Spleen (tissue), 7 donors: ENCODE measurements around the gene ARHGAP6.

ENCODE experiments used
- POLR2A ChIP-seq, 3 donors: fragments of 450-650 bp; IDR thresholded peaks; one replicate each; pipeline ENCODE4 v1.5.1; 2017; ENCODE audit warnings: antibody characterized with exemption in 3 of 3, mild to moderate bottlenecking in 1 of 3
- POLR2AphosphoS5 ChIP-seq, 3 donors: sonication (generic); formaldehyde crosslinking; IDR thresholded peaks; one replicate each; pipeline ENCODE4 v1.5.1; 2017; ENCODE audit warnings: antibody characterized with exemption in 3 of 3
- TF ChIP-seq, protein P1 (sequence below), 11 experiments: fragments of 200-600 bp in 7 of 11; fragments of 450-650 bp in 4 of 11; sonication (generic) in 4 of 11; IDR thresholded peaks in 8 of 11; conservative IDR thresholded peaks in 3 of 11; 1 replicate in 7 of 11; 2 replicates in 4 of 11; pipeline versions ENCODE4 v1.4.0 to v1.8.0; 2016 to 2021; ENCODE audit warnings: antibody characterized with exemption in 11 of 11, inconsistent platforms in 4 of 11, mild to moderate bottlenecking in 1 of 11
- donor health status: DM: no; HTN: no; CAD: no; lungs with moderate emphysema.
- donor health status: DM: no; HTN: no; CAD: no.
- donor health status: DM: no; HTN: no; CAD: no.

DNA sequence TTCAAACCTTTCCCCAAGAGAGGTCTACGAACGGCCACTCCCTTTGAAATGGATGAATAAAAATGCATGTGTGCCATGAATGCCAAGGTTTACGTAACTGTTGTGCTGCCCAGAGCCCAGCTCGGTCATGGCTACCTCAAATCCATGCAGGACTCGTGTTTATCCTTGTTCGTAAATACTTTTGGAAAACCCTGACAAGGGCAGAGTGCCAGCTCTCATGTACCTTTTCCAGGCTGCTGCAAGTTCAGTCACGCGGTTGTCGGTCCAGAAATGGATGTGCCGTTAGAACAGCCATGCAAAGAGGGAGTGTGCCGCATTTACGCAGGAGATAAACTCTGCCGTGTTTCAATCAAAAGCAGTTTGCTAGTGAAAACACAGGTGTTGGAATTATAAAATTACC, 249.1 kb downstream of the ARHGAP6 start:
- TF ChIP-seq POLR2AphosphoS5 (IDR thresholded peaks at IDR 0.05) (no peak), POLR2A (IDR thresholded peaks at IDR 0.05) (no peak)
- TF ChIP-seq, protein P1, sequence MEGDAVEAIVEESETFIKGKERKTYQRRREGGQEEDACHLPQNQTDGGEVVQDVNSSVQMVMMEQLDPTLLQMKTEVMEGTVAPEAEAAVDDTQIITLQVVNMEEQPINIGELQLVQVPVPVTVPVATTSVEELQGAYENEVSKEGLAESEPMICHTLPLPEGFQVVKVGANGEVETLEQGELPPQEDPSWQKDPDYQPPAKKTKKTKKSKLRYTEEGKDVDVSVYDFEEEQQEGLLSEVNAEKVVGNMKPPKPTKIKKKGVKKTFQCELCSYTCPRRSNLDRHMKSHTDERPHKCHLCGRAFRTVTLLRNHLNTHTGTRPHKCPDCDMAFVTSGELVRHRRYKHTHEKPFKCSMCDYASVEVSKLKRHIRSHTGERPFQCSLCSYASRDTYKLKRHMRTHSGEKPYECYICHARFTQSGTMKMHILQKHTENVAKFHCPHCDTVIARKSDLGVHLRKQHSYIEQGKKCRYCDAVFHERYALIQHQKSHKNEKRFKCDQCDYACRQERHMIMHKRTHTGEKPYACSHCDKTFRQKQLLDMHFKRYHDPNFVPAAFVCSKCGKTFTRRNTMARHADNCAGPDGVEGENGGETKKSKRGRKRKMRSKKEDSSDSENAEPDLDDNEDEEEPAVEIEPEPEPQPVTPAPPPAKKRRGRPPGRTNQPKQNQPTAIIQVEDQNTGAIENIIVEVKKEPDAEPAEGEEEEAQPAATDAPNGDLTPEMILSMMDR (IDR thresholded peaks at IDR 0.05 in 8 of 11, conservative IDR thresholded peaks at IDR 0.05 in 3 of 11): no peak
